B cell (primary cell): ENCODE data around the gene TMTC4. TPM values are rescaled to one million over a fixed set of nuclear protein-coding genes. Genes with fewer than 3 reads are reported as not detected.

Experiments
- ATAC-seq: fragments of 200-7000 bp; cut with Tn5 transposase; one replicate; pipeline ENCODE4 v1.10.0; 2021; ENCODE audit warnings: low read depth, mild to moderate bottlenecking, moderate number of reproducible peaks, moderate library complexity
- CTCF ChIA-PET: fragments of 350-600 bp; sonication (Branson Sonifier 250); formaldehyde crosslinking; loops from one replicate; lab custom pipeline; 2021; ENCODE audit warnings: antibody characterized with exemption, inconsistent platforms; lab: Charles Lee
- POLR2A ChIA-PET: fragments of 350-600 bp; sonication (Branson Sonifier 250); formaldehyde crosslinking; loops from one replicate; lab custom pipeline; 2021; ENCODE audit warnings: antibody characterized with exemption; lab: Charles Lee
- DNase-seq: peaks from one replicate; pipeline ENCODE4 v3.0.0; 2013
- H2AFZ ChIP-seq: 2 replicates; pipeline ENCODE4 v1.6.1; 2012; ENCODE audit warnings: mild to moderate bottlenecking, low read depth, low read length; ENCODE audit not compliant: insufficient read depth, poor library complexity, severe bottlenecking
- H3K27ac ChIP-seq, 2 donors: 1 replicate in 1 of 2; 2 replicates in 1 of 2; pipeline ENCODE4 v1.5.1; 2012 to 2013; ENCODE audit warnings: low read length in 2 of 2, mild to moderate bottlenecking in 2 of 2, moderate library complexity in 1 of 2
- H3K27me3 ChIP-seq, 4 experiments: fragments of 200-600 bp in 1 of 4; sonication (generic) in 1 of 4; replicated peaks in 1 of 4; 1 replicate in 2 of 4; 2 replicates in 2 of 4; pipeline versions ENCODE4 v1.6.1 to v1.7.0; 2013 to 2016; ENCODE audit warnings: low read length in 3 of 4, mild to moderate bottlenecking in 2 of 4, mixed read lengths in 1 of 4, moderate library complexity in 1 of 4; ENCODE audit not compliant: insufficient read depth in 4 of 4, control insufficient read depth in 3 of 4; ENCODE audit errors: control extremely low read depth in 1 of 4
- H3K36me3 ChIP-seq, 2 experiments: replicated peaks in 1 of 2; 1 replicate in 1 of 2; 2 replicates in 1 of 2; pipeline versions ENCODE4 v1.6.1 to v1.7.1; 2013; ENCODE audit warnings: low read length in 1 of 2; ENCODE audit not compliant: insufficient read depth in 2 of 2, control insufficient read depth in 1 of 2; ENCODE audit errors: control extremely low read depth in 1 of 2, extremely low read depth in 1 of 2
- H3K4me1 ChIP-seq, 2 donors: fragments of 200-600 bp in 1 of 2; sonication (generic) in 1 of 2; 1 replicate in 1 of 2; 2 replicates in 1 of 2; pipeline versions ENCODE4 v1.5.1 to v1.6.1; 2013 to 2017; ENCODE audit warnings: low read length in 2 of 2; ENCODE audit not compliant: control insufficient read depth in 2 of 2, insufficient read depth in 2 of 2
- H3K4me2 ChIP-seq: replicated peaks from 2 replicates; pipeline ENCODE3; 2012; ENCODE audit warnings: mild to moderate bottlenecking, low read depth, low read length; ENCODE audit not compliant: poor library complexity, severe bottlenecking
- H3K4me3 ChIP-seq, 5 experiments: fragments of 200-600 bp in 1 of 5; sonication (generic) in 1 of 5; 1 replicate in 3 of 5; 2 replicates in 2 of 5; pipeline versions ENCODE4 v1.5.1 to v1.7.0; 2011 to 2016; ENCODE audit warnings: low read length in 4 of 5, mild to moderate bottlenecking in 4 of 5, low read depth in 2 of 5, control low read depth in 1 of 5, moderate library complexity in 1 of 5; ENCODE audit not compliant: insufficient read depth in 1 of 5; ENCODE audit errors: control extremely low read depth in 1 of 5, extremely low read depth in 1 of 5
- H3K79me2 ChIP-seq: fragments of 200-600 bp; sonication (generic); one replicate; pipeline ENCODE4 v1.6.0; 2016; ENCODE audit warnings: low read length; ENCODE audit not compliant: control insufficient read depth, insufficient read depth
- H3K9ac ChIP-seq: fragments of 200-600 bp; sonication (generic); 2 replicates; pipeline ENCODE4 v1.6.1; 2017; ENCODE audit warnings: mild to moderate bottlenecking, low read length, moderate library complexity
- H3K9me3 ChIP-seq, 3 donors: one replicate each; pipeline versions ENCODE4 v1.6.1 to v1.7.1; 2013; ENCODE audit warnings: low read length in 2 of 3; ENCODE audit not compliant: control insufficient read depth in 2 of 3, insufficient read depth in 1 of 3; ENCODE audit errors: control extremely low read depth in 1 of 3
- H4K20me1 ChIP-seq: 2 replicates; pipeline ENCODE4 v1.6.0; 2012; ENCODE audit warnings: mild to moderate bottlenecking, low read length; ENCODE audit not compliant: insufficient read depth, control insufficient read depth, poor library complexity, severe bottlenecking
- H3K27ac Mint-ChIP-seq: one replicate; pipeline ENCODE4 v1.8.0; 2021; ENCODE audit warnings: mixed read lengths
- H3K27me3 Mint-ChIP-seq: one replicate; pipeline ENCODE4 v1.8.0; 2021; ENCODE audit warnings: mixed read lengths
- H3K4me1 Mint-ChIP-seq: one replicate; pipeline ENCODE4 v1.8.0; 2021; ENCODE audit warnings: mixed read lengths
- H3K4me3 Mint-ChIP-seq: one replicate; pipeline ENCODE4 v1.8.0; 2021; ENCODE audit warnings: mixed read lengths
- H3K9me3 Mint-ChIP-seq: one replicate; pipeline ENCODE4 v1.8.0; 2022; ENCODE audit warnings: mixed read lengths; ENCODE audit not compliant: insufficient read depth
- CTCF ChIP-seq: fragments of 200-600 bp; IDR thresholded peaks from one replicate; pipeline ENCODE4 v1.8.0; 2022; ENCODE audit warnings: antibody characterized with exemption, mild to moderate bottlenecking
- EZH2 ChIP-seq: IDR thresholded peaks from 2 replicates; pipeline ENCODE4 v1.6.1; 2012; ENCODE audit warnings: borderline replicate concordance, low read depth, mild to moderate bottlenecking, moderate library complexity, low read length; ENCODE audit not compliant: insufficient read depth, poor library complexity, severe bottlenecking
- WGBS: methylation state at CpG from one replicate; pipeline ENCODE4 v1.1.5; 2013; ENCODE audit warnings: missing lambda C conversion rate; ENCODE audit not compliant: insufficient coverage; 5-methylcytosine and 5-hydroxymethylcytosine counted together
- intact Hi-C: fragments of 100-400 bp; cut with micrococcal nuclease; formaldehyde crosslinking; loops from one replicate; pipeline ENCODE4 v1.10.0; 2022
- polyA plus RNA-seq: library from polyadenylated mRNA; depleted of rRNA; stranded (reverse); fragments of >200 nt; gene quantifications from 2 replicates; pipeline ENCODE4 v1.2.3, GENCODE V29; 2012
- total RNA-seq, 2 donors: library from RNA; stranded (reverse); fragments of 120-200 nt in 1 of 2; gene quantifications; 1 replicate in 1 of 2; 2 replicates in 1 of 2; pipeline versions ENCODE4 v1.2.3 to v1.2.4, GENCODE V29; 2013 to 2022

Gene TMTC4
- total and polyA plus RNA-seq, 2 donors (not counting 1 experiment from before 2014, with no cell fraction given) = 7.9 to 17.8 TPM

GRCh38 chr13:100560498-100561157, 114.0 kb downstream of the TMTC4 start:
- H4K20me1 ChIP-seq = no peaks in the 10 kb centered on the region
- H3K79me2 ChIP-seq = no peaks in the 10 kb centered on the region
- DNase-seq = no peak
- no peak overlapping the region for H3K4me3 ChIP-seq
- H3K27ac Mint-ChIP-seq = no peak overlapping the region
- H3K9me3 ChIP-seq = peaks cover 0 to 2% (median 0%) of the 10 kb centered on the region in 3 donors
- no peak overlapping the region for H3K4me3 Mint-ChIP-seq
- POLR2A ChIA-PET = no interaction called here
- H3K4me2 ChIP-seq = no peak overlapping the region
- no peak overlapping the region for H2AFZ ChIP-seq
- H3K27me3 Mint-ChIP-seq = no peaks in the 10 kb centered on the region
- no peaks in the 10 kb centered on the region for H3K9me3 Mint-ChIP-seq
- intact Hi-C loops = no loop called here
- no peaks in the 10 kb centered on the region for H3K4me1 ChIP-seq
- ATAC-seq = no peak
- H3K4me1 Mint-ChIP-seq = no peaks in the 10 kb centered on the region
- H3K27ac ChIP-seq = no peak overlapping the region
- H3K27me3 ChIP-seq = no peaks in the 10 kb centered on the region
- no peak overlapping the region for H3K9ac ChIP-seq
- CTCF ChIA-PET = interaction anchor here (1.4 kb wide), 1 partner anchor 12 kb away, joined by 8 read pairs; no protein-coding TSS in a partner anchor
- 96% methylated on average over 12 of the region's 15 CpGs for WGBS
- no peaks in the 10 kb centered on the region for H3K36me3 ChIP-seq
- TF ChIP-seq CTCF (no peak), EZH2 (no peak)

- Histone ChIP-seq H3K27ac (no peak overlapping the region), H3K36me3 (no peaks in the 10 kb centered on the region), H3K4me2 (no peak overlapping the region), H3K4me3 (no peak overlapping the region), H3K27me3 (no peaks in the 10 kb centered on the region), H3K9ac (no peak overlapping the region), H4K20me1 (no peaks in the 10 kb centered on the region), H2AFZ (no peak overlapping the region), H3K4me1 (no peaks in the 10 kb centered on the region), H3K79me2 (no peaks in the 10 kb centered on the region), H3K9me3 (no peaks in the 10 kb centered on the region)
- no peak for TF ChIP-seq CTCF
- no peak for TF ChIP-seq EZH2
- H3K27me3 Mint-ChIP-seq = no peaks in the 10 kb centered on the region
- H3K4me1 Mint-ChIP-seq = no peaks in the 10 kb centered on the region
- ATAC-seq = no peak
- WGBS = 96% methylated on average over 4 of the region's 8 CpGs
- intact Hi-C loops = no loop called here
- H3K9me3 Mint-ChIP-seq = no peaks in the 10 kb centered on the region
- H3K27ac Mint-ChIP-seq = no peak overlapping the region
- ChIA-PET POLR2A (no interaction called here), CTCF (interaction anchor here (1.4 kb wide), 1 partner anchor 12 kb away, joined by 8 read pairs; no protein-coding TSS in a partner anchor)
- H3K4me3 Mint-ChIP-seq = no peak overlapping the region
- DNase-seq = no peak
Observed at GRCh38 chr13:100559886-100560285, 114.7 kb downstream of the TMTC4 start.

Other genes starting within 250 kb of the TMTC4 start
- gene GGACT, start 86.0 kb downstream of the TMTC4 start, total RNA-seq = 2.9 and 3.5 TPM in 2 replicates
- gene GGACT, start 86.0 kb downstream of the TMTC4 start, polyA plus RNA-seq = 2.1 and 3.2 TPM in 2 replicates